GM13976 (cell line): ENCODE measurements around the gene NAALADL2.

Experiments used
- DNase-seq: peaks from one replicate; pipeline ENCODE4 v3.0.0; 2012; ENCODE audit warnings: low spot score
- CTCF ChIP-seq: IDR thresholded peaks from 2 replicates; pipeline ENCODE4 v1.5.1; 2012; ENCODE audit warnings: borderline replicate concordance, mild to moderate bottlenecking; ENCODE audit not compliant: insufficient read depth; ENCODE audit errors: extremely low read depth, missing control alignments, control extremely low read depth
- in situ Hi-C: fragments of 300-500 bp; cut with MboI; formaldehyde crosslinking; loops from one replicate; pipeline ENCODE4 v1.12.0; 2022; ENCODE audit warnings: low sequenced_read_pairs, mixed read lengths, inconsistent platforms; ENCODE audit not compliant: unreplicated experiment

Gene NAALADL2

GRCh38 chr3:175238801-175239200, 379.7 kb downstream of the NAALADL2 start:
- TF ChIP-seq CTCF, result no peak
- DNase-seq, result no peak
- in situ Hi-C loops, result no loop called here

GRCh38 chr3:175240921-175241320, 381.8 kb downstream of the NAALADL2 start:
- TF ChIP-seq CTCF, result no peak
- in situ Hi-C loops, result no loop called here
- DNase-seq, result no peak

- in situ Hi-C loops, result no loop called here
- TF ChIP-seq CTCF, result no peak
- DNase-seq, result no peak
These were observed 383.1 kb downstream of the NAALADL2 start for GRCh38 chr3:175242243-175242642.

GRCh38 chr3:175246234-175246633, 387.1 kb downstream of the NAALADL2 start:
- DNase-seq, result no peak
- no peak for TF ChIP-seq CTCF
- in situ Hi-C loops, result no loop called here

- in situ Hi-C loops, result no loop called here
- no peak for TF ChIP-seq CTCF
- no peak for DNase-seq
These were observed 387.6 kb downstream of the NAALADL2 start for GRCh38 chr3:175246766-175247165.

GRCh38 chr3:175247629-175248028, 388.5 kb downstream of the NAALADL2 start:
- no peak for DNase-seq
- TF ChIP-seq CTCF, result no peak
- in situ Hi-C loops, result no loop called here

- DNase-seq, result no peak
- in situ Hi-C loops, result no loop called here
- no peak for TF ChIP-seq CTCF
These were observed 389.7 kb downstream of the NAALADL2 start for GRCh38 chr3:175248832-175249231.
